ENCODE measurements around the gene SMURF2. TPM values are rescaled to one million over a fixed set of nuclear protein-coding genes. Genes with fewer than 3 reads are reported as not detected.

The SMURF2 gene
- polyA plus RNA-seq, 1 donor from 2014 or later: 55.2 TPM

GRCh38 chr17:64621772-64622171, 40.3 kb downstream of the SMURF2 start:
- Histone ChIP-seq H3K9ac (ENCODE audit: low read length) (no peak overlapping the region), H4K20me1 (ENCODE audit: insufficient read depth) (no peaks in the 10 kb centered on the region), H2AFZ (ENCODE audit: low read depth, low read length) (no peak overlapping the region), H3K27ac (ENCODE audit: low read length) (no peak overlapping the region), H3K36me3 (ENCODE audit: insufficient read depth, low read length) (no peaks in the 10 kb centered on the region), H3F3A (ENCODE audit: insufficient read depth, low read length, poor library complexity, severe bottlenecking) (no peaks in the 10 kb centered on the region), H3K4me2 (ENCODE audit: low read length) (no peak overlapping the region), H3K9me2 (ENCODE audit: insufficient read depth, low read length) (no peaks in the 10 kb centered on the region), H3K9me3 (ENCODE audit: low read length) (no peaks in the 10 kb centered on the region), H3K4me3 (ENCODE audit: low read length) (no peak overlapping the region), H3K79me2 (replicated peaks; ENCODE audit: insufficient read depth, low read length) (peaks cover 14% of the 10 kb centered on the region), H3K27me3 (ENCODE audit: insufficient read depth, low read depth, low read length) (no peaks in the 10 kb centered on the region)
- TF ChIP-seq EZH2 (IDR thresholded peaks at IDR 0.05; ENCODE audit: borderline replicate concordance, insufficient read depth, low read length, poor library complexity, severe bottlenecking) (no peak), TAF1 (IDR thresholded peaks at IDR 0.05; ENCODE audit: low read depth) (no peak), RAD21 (conservative IDR thresholded peaks at IDR 0.05) (no peak), SMC3 (conservative IDR thresholded peaks at IDR 0.05; ENCODE audit: poor library complexity) (no peak), MXI1 (conservative IDR thresholded peaks at IDR 0.05; ENCODE audit: poor library complexity, severe bottlenecking) (no peak), CTCF (IDR thresholded peaks at IDR 0.05; ENCODE audit: poor library complexity, severe bottlenecking) (no peak), EP300 (conservative IDR thresholded peaks at IDR 0.05; ENCODE audit: poor library complexity, severe bottlenecking) (no peak), POLR2AphosphoS5 (IDR thresholded peaks at IDR 0.05) (no peak), REST (IDR thresholded peaks at IDR 0.05; ENCODE audit: borderline replicate concordance) (no peak)

- H3K27ac ChIP-seq (ENCODE audit: low read length): no peak overlapping the region
- no peaks in the 10 kb centered on the region for H3K9me3 ChIP-seq (ENCODE audit: low read length)
- no peak overlapping the region for H3K4me3 ChIP-seq (ENCODE audit: low read length)
- no peaks in the 10 kb centered on the region for H4K20me1 ChIP-seq (ENCODE audit: insufficient read depth)
- H2AFZ ChIP-seq (ENCODE audit: low read depth, low read length): no peak overlapping the region
- H3K27me3 ChIP-seq (ENCODE audit: insufficient read depth, low read depth, low read length): no peaks in the 10 kb centered on the region
- peaks cover 22% of the 10 kb centered on the region for H3K79me2 ChIP-seq (replicated peaks; ENCODE audit: insufficient read depth, low read length)
- H3K9ac ChIP-seq (ENCODE audit: low read length): no peak overlapping the region
- TF ChIP-seq POLR2AphosphoS5 (IDR thresholded peaks at IDR 0.05): no peak
- H3F3A ChIP-seq (ENCODE audit: insufficient read depth, low read length, poor library complexity, severe bottlenecking): no peaks in the 10 kb centered on the region
- no peak overlapping the region for H3K4me2 ChIP-seq (ENCODE audit: low read length)
- H3K9me2 ChIP-seq (ENCODE audit: insufficient read depth, low read length): no peaks in the 10 kb centered on the region
- no peaks in the 10 kb centered on the region for H3K36me3 ChIP-seq (ENCODE audit: insufficient read depth, low read length)
Measured at GRCh38 chr17:64618848-64619247, 43.3 kb downstream of the SMURF2 start.

Measured in neural cell (in vitro differentiated cells).